ENCODE measurements around the gene ST8SIA2. TPM values are rescaled to one million over a fixed set of nuclear protein-coding genes. Genes with fewer than 3 reads are reported as not detected.
A peak's percentile ranks its signal among the peaks of the same experiment; 100 is the strongest.

Gene ST8SIA2
- total RNA-seq, 5 donors from 2014 or later (not counting 1 experiment from before 2014, with no cell fraction given) = not detected

GRCh38 chr15:92394309-92395097 lies 822 bp downstream of the ST8SIA2 start:
- Histone ChIP-seq H3K27ac (ENCODE audit: low read length) (no peak overlapping the region), H3K9me3 (no peaks in the 10 kb centered on the region), H3K36me3 (ENCODE audit: control insufficient read depth in 2 of 2, extremely low read depth in 1 of 2, insufficient read depth in 1 of 2, low read length in 1 of 2) (no peaks in the 10 kb centered on the region), H3K4me1 (ENCODE audit: control insufficient read depth in 1 of 2, extremely low read depth in 1 of 2, insufficient read depth in 2 of 2, low read length in 2 of 2) (peaks cover 0 to 3% of the 10 kb centered on the region in 2 experiments), H3K27me3 (replicated peaks in 1 of 2; ENCODE audit: control insufficient read depth in 2 of 2, extremely low read depth in 1 of 2, insufficient read depth in 2 of 2, low read length in 1 of 2) (peaks cover 12 to 51% of the 10 kb centered on the region in 2 experiments), H3K4me3 (ENCODE audit: control insufficient read depth in 1 of 2, extremely low read depth in 1 of 2, low read length in 1 of 2) (no peak overlapping the region)
- H3K27ac Mint-ChIP-seq = no peak overlapping the region
- H3K27me3 Mint-ChIP-seq = peaks cover 57 to 82% of the 10 kb centered on the region in 2 donors
- POLR2A ChIA-PET = no interaction called here
- CTCF ChIA-PET = no interaction called here
- peaks cover 7 to 11% (median 8%) of the 10 kb centered on the region in 3 donors for H3K4me1 Mint-ChIP-seq
- H3K4me3 Mint-ChIP-seq = no peak overlapping the region
- no peaks in the 10 kb centered on the region for H3K36me3 Mint-ChIP-seq
- ATAC-seq (replicated peaks in 1 of 4) (no peak), DNase-seq (no peak)
- WGBS (ENCODE audit: insufficient coverage) = under 1% methylated on average over 76 of the region's 78 CpGs
- no peaks in the 10 kb centered on the region for H3K9me3 Mint-ChIP-seq

- ChIA-PET POLR2A (no interaction called here), CTCF (interaction anchor here in 1 of 2 donors (0.6 kb wide), 1 partner anchor 13 kb away, joined by 4 read pairs; no protein-coding TSS in a partner anchor)
- Mint-ChIP-seq H3K27ac (no peak overlapping the region), H3K27me3 (peaks cover 54 to 78% of the 10 kb centered on the region in 2 donors), H3K4me1 (peaks cover 7 to 11% (median 8%) of the 10 kb centered on the region in 3 donors), H3K36me3 (no peaks in the 10 kb centered on the region), H3K9me3 (no peaks in the 10 kb centered on the region), H3K4me3 (peak overlapping the region in 1 of 3 donors; percentile 52)
- Histone ChIP-seq H3K27ac (ENCODE audit: low read length) (no peak overlapping the region), H3K27me3 (replicated peaks in 1 of 2; ENCODE audit: control insufficient read depth in 2 of 2, extremely low read depth in 1 of 2, insufficient read depth in 2 of 2, low read length in 1 of 2) (peaks cover 11 to 51% of the 10 kb centered on the region in 2 experiments), H3K4me3 (ENCODE audit: control insufficient read depth in 1 of 2, extremely low read depth in 1 of 2, low read length in 1 of 2) (no peak overlapping the region), H3K9me3 (no peaks in the 10 kb centered on the region), H3K4me1 (ENCODE audit: control insufficient read depth in 1 of 2, extremely low read depth in 1 of 2, insufficient read depth in 2 of 2, low read length in 2 of 2) (peaks cover 0 to 3% of the 10 kb centered on the region in 2 experiments), H3K36me3 (ENCODE audit: control insufficient read depth in 2 of 2, extremely low read depth in 1 of 2, insufficient read depth in 1 of 2, low read length in 1 of 2) (no peaks in the 10 kb centered on the region)
- DNase-seq = no peak
- no peak for ATAC-seq (replicated peaks in 1 of 4)
- WGBS (ENCODE audit: insufficient coverage) = 22% methylated on average over 20 of the region's 22 CpGs
Measured at GRCh38 chr15:92395098-92395635, 1.5 kb downstream of the ST8SIA2 start.

GRCh38 chr15:92399271-92399950 lies 5.7 kb downstream of the ST8SIA2 start:
- CTCF ChIA-PET = no interaction called here
- Histone ChIP-seq H3K4me3 (ENCODE audit: control insufficient read depth in 1 of 2, extremely low read depth in 1 of 2, low read length in 1 of 2) (no peak overlapping the region), H3K36me3 (ENCODE audit: control insufficient read depth in 2 of 2, extremely low read depth in 1 of 2, insufficient read depth in 1 of 2, low read length in 1 of 2) (no peaks in the 10 kb centered on the region), H3K4me1 (ENCODE audit: control insufficient read depth in 1 of 2, extremely low read depth in 1 of 2, insufficient read depth in 2 of 2, low read length in 2 of 2) (no peaks in the 10 kb centered on the region), H3K9me3 (no peaks in the 10 kb centered on the region), H3K27ac (ENCODE audit: low read length) (no peak overlapping the region), H3K27me3 (replicated peaks in 1 of 2; ENCODE audit: control insufficient read depth in 2 of 2, extremely low read depth in 1 of 2, insufficient read depth in 2 of 2, low read length in 1 of 2) (peaks cover 2 to 36% of the 10 kb centered on the region in 2 experiments)
- H3K9me3 Mint-ChIP-seq = no peaks in the 10 kb centered on the region
- no peaks in the 10 kb centered on the region for H3K36me3 Mint-ChIP-seq
- no peak overlapping the region for H3K4me3 Mint-ChIP-seq
- no peak overlapping the region for H3K27ac Mint-ChIP-seq
- H3K27me3 Mint-ChIP-seq = peaks cover 40 to 65% of the 10 kb centered on the region in 2 donors
- WGBS (ENCODE audit: insufficient coverage) = 71% methylated on average over 5 of the region's 8 CpGs
- POLR2A ChIA-PET = no interaction called here
- ATAC-seq (replicated peaks in 1 of 4) (no peak), DNase-seq (no peak)
- peaks cover 6 to 8% (median 7%) of the 10 kb centered on the region in 3 donors for H3K4me1 Mint-ChIP-seq

- H3K4me3 ChIP-seq (ENCODE audit: control insufficient read depth in 1 of 2, extremely low read depth in 1 of 2, low read length in 1 of 2) = no peak overlapping the region
- H3K36me3 ChIP-seq (ENCODE audit: control insufficient read depth in 2 of 2, extremely low read depth in 1 of 2, insufficient read depth in 1 of 2, low read length in 1 of 2) = no peaks in the 10 kb centered on the region
- Mint-ChIP-seq H3K4me3 (no peak overlapping the region), H3K27me3 (peaks cover 34 to 55% of the 10 kb centered on the region in 2 donors), H3K9me3 (no peaks in the 10 kb centered on the region), H3K36me3 (no peaks in the 10 kb centered on the region), H3K27ac (no peak overlapping the region), H3K4me1 (peaks cover under 1 to 1% (median 1%) of the 10 kb centered on the region in 3 donors)
- peaks cover 0 to 24% of the 10 kb centered on the region in 2 experiments for H3K27me3 ChIP-seq (replicated peaks in 1 of 2; ENCODE audit: control insufficient read depth in 2 of 2, extremely low read depth in 1 of 2, insufficient read depth in 2 of 2, low read length in 1 of 2)
- ChIA-PET POLR2A (no interaction called here), CTCF (no interaction called here)
- no peaks in the 10 kb centered on the region for H3K4me1 ChIP-seq (ENCODE audit: control insufficient read depth in 1 of 2, extremely low read depth in 1 of 2, insufficient read depth in 2 of 2, low read length in 2 of 2)
- ATAC-seq (replicated peaks in 1 of 4) = no peak
- H3K27ac ChIP-seq (ENCODE audit: low read length) = no peak overlapping the region
- H3K9me3 ChIP-seq = no peaks in the 10 kb centered on the region
- WGBS (ENCODE audit: insufficient coverage) = 79% methylated on average over 3 of the region's 8 CpGs
- DNase-seq = no peak
Measured at GRCh38 chr15:92400573-92400972, 6.9 kb downstream of the ST8SIA2 start.

- ChIA-PET CTCF (no interaction called here), POLR2A (no interaction called here)
- Mint-ChIP-seq H3K9me3 (no peaks in the 10 kb centered on the region), H3K27me3 (peaks cover 28 to 49% of the 10 kb centered on the region in 2 donors), H3K27ac (no peak overlapping the region), H3K4me3 (no peak overlapping the region), H3K4me1 (no peaks in the 10 kb centered on the region), H3K36me3 (no peaks in the 10 kb centered on the region)
- 73% methylated on average over 22 of the region's 26 CpGs for WGBS (ENCODE audit: insufficient coverage)
- no peak overlapping the region for H3K4me3 ChIP-seq (ENCODE audit: control insufficient read depth in 1 of 2, extremely low read depth in 1 of 2, low read length in 1 of 2)
- H3K27ac ChIP-seq (ENCODE audit: low read length) = no peak overlapping the region
- no peak for DNase-seq
- no peaks in the 10 kb centered on the region for H3K4me1 ChIP-seq (ENCODE audit: control insufficient read depth in 1 of 2, extremely low read depth in 1 of 2, insufficient read depth in 2 of 2, low read length in 2 of 2)
- H3K36me3 ChIP-seq (ENCODE audit: control insufficient read depth in 2 of 2, extremely low read depth in 1 of 2, insufficient read depth in 1 of 2, low read length in 1 of 2) = no peaks in the 10 kb centered on the region
- no peaks in the 10 kb centered on the region for H3K9me3 ChIP-seq
- H3K27me3 ChIP-seq (replicated peaks in 1 of 2; ENCODE audit: control insufficient read depth in 2 of 2, extremely low read depth in 1 of 2, insufficient read depth in 2 of 2, low read length in 1 of 2) = peaks cover 0 to 18% of the 10 kb centered on the region in 2 experiments
- no peak for ATAC-seq (replicated peaks in 1 of 4)
Measured at GRCh38 chr15:92400980-92401787, 7.5 kb downstream of the ST8SIA2 start.

GRCh38 chr15:92402751-92403150 lies 9.1 kb downstream of the ST8SIA2 start:
- Histone ChIP-seq H3K27ac (ENCODE audit: low read length) (no peak overlapping the region), H3K27me3 (replicated peaks in 1 of 2; ENCODE audit: control insufficient read depth in 2 of 2, extremely low read depth in 1 of 2, insufficient read depth in 2 of 2, low read length in 1 of 2) (peaks cover 0 to 11% of the 10 kb centered on the region in 2 experiments), H3K9me3 (no peaks in the 10 kb centered on the region), H3K4me3 (ENCODE audit: control insufficient read depth in 1 of 2, extremely low read depth in 1 of 2, low read length in 1 of 2) (no peak overlapping the region), H3K36me3 (ENCODE audit: control insufficient read depth in 2 of 2, extremely low read depth in 1 of 2, insufficient read depth in 1 of 2, low read length in 1 of 2) (no peaks in the 10 kb centered on the region), H3K4me1 (ENCODE audit: control insufficient read depth in 1 of 2, extremely low read depth in 1 of 2, insufficient read depth in 2 of 2, low read length in 2 of 2) (no peaks in the 10 kb centered on the region)
- Mint-ChIP-seq H3K9me3 (no peaks in the 10 kb centered on the region), H3K36me3 (no peaks in the 10 kb centered on the region), H3K27me3 (peaks cover 19 to 33% of the 10 kb centered on the region in 2 donors), H3K4me3 (no peak overlapping the region), H3K27ac (no peak overlapping the region), H3K4me1 (no peaks in the 10 kb centered on the region)
- WGBS (ENCODE audit: insufficient coverage) = no CpG with 5 or more reads among the region's 5 CpGs
- DNase-seq (no peak), ATAC-seq (replicated peaks in 1 of 4) (no peak)
- POLR2A ChIA-PET = no interaction called here
- CTCF ChIA-PET = no interaction called here

Measured in T-cell (primary cell).